DLD1 (cell line): ENCODE data around the gene NDUFA7.
"Not testable (repeated sequence)": the region's sequence is repeated elsewhere in the genome, so short reads cannot be mapped to it uniquely, and the experiment has no call there.

Experiments
- in situ Hi-C: cut with HindIII; loops from 2 replicates; pipeline ENCODE4 v1.10.0; 2017; ENCODE audit warnings: low sequenced_read_pairs

The NDUFA7 gene

DNA sequence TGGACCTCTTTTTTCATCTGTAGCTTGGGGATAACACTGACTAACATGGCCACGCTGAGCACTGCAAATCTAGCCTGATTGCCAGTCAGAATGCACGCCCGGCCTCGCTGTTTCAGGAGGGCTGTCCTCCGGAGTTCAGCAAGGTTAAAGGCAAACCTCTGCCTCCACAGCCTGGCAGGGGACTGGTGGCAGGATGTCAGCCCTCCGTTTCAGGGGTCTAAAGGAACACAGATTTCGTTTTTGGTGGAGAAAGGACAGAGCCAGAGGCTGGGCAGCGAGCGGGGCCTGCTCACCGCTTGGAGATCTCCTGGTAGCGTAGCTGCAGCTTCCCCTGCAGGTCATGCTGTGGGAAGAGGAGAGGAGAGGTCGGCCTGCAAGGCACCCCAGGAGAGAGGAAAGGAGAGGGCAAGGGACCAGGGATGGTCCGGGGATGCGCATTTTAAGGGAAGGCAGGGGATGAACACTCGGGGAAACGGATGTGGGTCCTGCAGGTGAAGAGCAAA is 560 bp downstream of the NDUFA7 start:
- in situ Hi-C loops, result no loop called here

DNA sequence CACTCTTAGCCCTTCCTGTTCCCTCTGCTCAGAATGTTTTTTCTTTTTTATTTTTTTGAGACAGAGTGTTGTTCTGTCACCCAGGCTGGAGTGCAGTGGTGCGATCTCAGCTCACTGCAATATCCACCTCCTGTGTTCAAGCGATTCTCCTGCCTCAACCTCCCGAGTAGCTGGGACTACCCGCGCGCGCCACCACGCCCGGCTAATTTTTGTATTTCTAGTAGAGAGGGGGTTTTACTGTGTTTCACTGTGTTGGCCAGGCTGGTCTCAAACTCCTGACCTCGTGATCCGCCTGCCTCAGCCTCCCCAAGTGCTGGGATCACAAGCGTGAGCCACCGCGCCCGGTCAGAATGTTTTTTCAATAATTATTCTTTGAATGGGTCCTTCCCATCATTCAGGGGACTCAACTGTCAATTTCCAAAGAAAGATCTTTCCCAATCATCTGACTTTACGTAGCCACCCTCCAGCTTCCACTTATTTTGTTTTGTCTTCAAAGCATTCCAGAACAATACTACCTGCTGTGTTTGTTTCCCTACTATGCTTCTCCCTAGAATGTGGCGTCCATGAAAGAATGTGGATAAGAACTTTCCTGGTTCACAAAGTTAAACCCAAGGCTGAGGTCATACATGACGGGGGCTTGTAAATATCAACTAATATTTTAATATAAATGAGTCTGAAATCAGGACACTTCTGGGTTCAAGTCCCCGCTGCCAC is 1.2 kb downstream of the NDUFA7 start:
- in situ Hi-C loops, result no loop called here

DNA sequence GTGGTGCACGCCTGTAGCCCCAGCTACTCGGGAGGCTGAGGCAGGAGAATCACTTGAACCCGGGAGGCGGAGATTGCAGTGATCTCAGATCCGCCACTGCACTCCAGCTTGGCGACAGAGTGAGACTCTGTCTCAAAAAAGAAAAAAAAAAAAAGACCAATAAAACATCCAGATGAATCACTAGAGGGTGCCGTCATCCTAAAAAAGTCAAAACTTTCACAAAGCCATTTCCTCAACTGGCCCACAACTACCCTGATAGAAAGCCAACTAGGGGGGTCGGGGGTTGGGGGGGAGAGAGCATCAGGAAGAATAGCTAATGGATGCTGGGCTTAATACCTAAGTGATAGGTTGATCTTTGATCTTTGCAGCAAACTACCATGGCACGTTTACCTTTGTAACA is 2.3 kb downstream of the NDUFA7 start:
- in situ Hi-C loops, result not testable (repeated sequence)

DNA sequence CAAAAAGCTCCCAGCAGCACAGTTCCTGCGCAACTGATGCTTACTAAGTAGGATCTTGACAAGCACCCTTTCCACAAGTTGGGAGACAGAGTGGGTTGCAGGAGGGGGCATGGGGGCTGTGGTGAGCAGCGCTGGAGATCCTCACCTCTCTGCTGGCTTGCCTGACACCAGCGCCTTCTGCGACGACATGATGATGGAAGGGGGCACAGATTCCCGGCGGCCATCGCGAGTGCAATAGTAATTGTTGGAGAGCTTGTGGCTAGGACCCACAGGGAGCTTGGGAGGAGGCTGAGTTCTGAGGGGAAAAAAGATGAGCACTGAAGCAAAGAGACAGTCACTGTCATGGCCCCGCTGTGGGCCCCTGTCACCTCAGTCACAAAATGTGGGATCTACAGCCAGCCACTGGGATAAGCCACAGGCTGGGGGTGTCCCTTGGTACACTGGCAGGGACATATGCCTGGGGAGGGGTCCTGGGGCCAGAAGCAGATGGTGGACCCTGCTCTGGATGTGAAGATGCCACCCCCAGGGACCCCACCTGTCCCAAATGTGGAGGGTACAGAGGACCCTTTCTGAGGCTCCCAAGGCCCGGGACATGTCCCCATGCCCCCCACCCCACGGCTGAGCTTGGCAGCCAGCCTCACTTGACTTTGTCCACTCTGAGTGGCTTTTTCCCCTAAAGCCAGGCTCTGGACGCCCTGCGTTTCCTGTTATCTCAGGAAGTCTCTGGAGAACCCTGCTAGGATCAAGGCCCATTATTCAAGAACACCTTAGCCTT is 4.6 kb downstream of the NDUFA7 start:
- in situ Hi-C loops, result no loop called here

DNA sequence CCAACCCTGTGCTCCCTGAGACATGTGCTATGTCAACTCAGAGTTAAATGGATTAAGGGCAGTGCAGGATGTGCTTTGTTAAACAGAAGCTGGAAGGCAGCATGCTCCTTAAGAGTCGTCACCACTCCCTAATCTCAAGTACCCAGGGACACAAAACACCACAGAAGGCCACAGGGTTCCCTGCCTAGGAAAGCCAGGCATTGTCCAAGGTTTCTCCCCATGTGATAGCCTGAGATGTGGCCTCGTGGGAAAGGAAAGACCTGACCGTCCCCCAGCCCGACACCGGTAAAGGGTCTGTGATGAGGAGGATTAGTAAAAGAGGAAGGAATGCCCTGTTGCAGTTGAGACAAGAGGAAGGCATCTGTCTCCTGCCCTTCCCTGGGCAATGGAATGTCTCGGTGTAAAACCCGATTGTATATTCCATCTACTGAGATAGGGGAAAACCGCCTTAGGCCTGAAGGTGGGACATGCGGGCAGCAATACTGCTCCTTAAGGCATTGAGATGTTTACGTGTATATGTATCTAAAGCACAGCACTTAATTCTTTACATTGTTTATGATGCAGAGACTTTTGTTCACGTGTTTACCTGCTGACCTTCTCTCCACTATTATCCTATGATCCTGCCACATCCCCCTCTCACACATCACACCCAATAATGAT is 6.1 kb downstream of the NDUFA7 start:
- in situ Hi-C loops, result not testable (repeated sequence)

DNA sequence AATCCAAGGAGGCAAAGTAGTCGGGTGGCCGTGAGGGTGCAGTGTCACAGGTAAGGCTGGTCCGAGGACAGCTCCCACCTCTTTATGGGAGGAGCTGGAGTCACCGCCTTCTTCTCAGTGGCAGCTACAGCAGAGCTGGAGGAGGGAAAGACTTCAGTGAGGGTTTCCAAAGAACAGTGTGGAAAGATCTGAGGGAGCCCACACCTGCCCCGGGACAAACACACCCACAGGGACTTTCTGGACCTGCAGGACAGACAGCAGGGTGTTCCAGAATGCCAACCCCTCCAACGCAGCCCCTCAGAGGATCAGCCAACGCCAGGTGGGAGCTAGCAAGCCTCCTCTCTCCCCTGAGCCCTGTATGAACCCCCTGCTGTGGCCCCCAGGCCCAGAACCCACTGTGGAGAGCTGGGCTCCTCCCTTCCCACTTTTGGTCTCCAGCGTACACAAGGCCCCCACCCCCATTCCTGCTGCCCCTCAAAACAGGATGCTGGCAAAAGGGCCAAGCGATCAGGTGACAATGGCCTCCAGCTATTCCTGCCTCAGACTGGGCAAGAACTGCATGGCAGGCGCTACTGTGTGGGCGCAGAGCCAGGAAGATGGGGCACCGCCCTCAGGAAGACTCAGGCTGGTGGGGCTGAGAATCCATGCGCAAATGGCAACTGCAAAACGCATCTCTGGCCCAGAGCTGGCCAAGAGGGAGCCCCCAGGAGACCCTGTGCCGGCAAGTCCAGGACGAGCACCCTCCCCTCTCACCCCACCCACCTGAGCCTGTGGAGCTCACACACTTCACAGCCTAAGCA is 9.5 kb downstream of the NDUFA7 start:
- in situ Hi-C loops, result no loop called here

DNA sequence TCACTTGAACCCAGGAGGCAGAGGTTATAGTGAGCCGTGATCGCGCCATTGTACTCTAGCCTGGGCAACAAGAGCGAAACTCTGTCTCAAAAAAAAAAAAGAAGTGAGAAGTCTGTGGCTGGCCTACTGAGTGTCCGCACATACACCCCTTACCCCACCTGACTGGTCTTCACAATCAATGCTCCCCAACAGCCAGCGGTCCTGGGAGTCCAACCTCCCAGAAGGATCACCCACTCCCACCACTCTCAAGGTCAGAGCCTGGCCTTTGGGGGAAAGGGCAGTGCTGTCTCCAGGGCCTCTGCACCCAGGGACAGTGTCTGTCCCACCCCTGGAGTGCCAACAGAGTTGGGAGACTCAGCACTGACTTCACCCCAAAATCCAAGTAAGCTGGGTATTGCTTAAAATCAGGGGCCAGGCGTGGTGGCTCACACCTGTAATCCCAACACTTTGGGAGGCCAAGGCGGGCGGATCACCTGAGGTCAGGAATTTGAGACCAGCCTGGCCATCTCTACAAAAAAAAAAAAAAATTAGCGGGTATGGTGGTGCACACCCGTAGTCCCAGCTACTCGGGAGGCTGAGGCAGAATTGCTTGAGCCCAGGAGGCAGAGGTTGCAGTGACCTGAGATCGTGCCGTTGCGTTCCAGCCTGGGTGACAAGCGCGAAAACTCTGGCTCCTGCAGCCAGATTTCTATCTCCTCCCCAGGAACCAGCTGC is 10.7 kb downstream of the NDUFA7 start:
- in situ Hi-C loops, result no loop called here

DNA sequence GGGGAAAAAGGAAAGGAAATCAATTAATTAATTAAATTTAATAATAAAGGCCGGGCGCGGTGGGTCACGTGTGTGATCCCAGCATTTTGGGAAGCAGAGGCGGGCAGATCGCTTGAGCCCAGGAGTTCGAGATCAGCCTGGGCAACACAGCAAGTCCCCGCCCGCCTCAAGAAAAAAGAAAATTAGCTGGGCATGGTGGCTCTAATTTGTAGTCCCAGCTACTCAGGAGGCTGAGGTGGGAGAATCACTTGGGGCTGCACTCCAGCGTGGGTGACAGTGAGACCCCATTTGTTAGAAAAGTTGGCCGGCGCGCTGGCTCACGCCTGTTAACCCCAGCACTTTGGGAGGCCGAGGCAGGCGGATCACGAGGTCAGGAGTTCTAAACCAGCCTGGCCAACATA is 12.3 kb downstream of the NDUFA7 start:
- in situ Hi-C loops, result no loop called here

DNA sequence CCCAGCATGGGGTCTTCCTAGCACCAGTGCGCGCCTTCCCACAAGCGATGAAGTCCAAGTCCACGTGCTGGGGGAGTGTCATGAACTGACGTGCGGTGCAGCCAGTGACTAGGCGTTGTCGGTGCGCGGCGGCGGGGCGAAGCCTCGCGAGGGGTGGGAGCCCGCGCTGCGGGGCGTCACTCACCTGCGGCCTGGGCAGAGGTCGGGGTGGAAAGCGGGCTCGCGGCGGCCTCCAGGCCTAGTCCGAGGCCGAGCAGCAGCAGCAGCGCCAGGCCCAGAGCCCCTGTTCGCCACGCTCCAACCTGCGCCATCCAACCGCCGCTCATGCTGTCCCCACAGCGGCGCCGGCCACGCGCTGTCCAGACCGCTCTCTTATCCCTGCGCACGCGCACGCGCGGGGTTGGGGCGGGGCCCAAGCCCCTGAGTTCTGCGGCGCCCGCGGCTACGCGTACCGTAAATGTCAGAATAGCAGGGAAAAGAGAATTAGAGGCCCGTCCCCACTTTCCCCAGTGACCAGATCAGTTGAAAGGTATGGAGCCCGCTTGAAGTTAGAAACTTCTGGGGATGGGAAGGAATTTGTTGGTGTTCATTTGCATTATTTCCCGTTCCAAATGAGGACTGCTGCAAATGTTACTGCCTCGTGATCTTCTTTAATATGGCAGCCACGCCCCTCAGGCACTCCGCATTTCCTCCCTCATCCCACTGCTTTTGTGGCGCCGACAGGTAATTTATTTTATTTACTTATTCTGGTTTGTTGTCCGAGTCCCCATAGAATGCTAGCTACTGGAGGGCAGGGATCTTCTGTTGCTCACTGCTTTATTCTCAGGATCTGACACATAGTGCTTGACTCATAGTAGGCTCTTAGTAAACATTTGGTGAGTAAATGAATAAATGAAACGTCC is 13.0 kb downstream of the NDUFA7 start, which contains the start of gene CD320:
Gene CD320 (minus strand): TSS at position 394 of the 902 bp plus-strand sequence. CDS start 68 bp downstream, at position 326.
- in situ Hi-C loops, result no loop called here

DNA sequence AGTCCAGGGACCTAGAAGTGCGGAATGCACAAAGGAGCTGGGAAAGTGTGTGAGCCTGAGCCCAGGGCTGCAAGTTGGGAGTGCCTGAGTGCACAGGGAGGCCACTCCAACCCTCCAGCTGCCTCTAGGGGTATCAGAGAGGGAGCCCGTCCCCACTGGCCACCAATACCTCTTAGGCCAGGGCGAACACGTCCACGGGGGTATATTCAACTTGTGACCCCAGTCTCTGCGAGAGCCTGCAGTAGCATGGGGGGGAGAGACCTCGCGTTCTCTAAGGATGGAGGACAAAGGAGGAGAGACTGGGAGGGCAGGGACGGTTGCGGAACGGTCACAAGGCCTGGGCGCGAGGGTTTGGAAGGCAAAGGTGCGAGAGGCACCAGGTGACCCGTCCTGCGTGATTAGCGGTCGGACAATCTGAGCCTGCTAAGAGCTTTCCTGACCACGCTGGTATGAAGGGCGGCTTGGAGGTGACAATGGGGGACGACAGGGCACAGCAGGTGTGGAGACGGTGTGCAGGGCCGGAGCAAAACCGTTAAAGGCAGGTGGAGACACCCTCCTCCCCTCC is 13.7 kb downstream of the NDUFA7 start:
- in situ Hi-C loops, result no loop called here

DNA sequence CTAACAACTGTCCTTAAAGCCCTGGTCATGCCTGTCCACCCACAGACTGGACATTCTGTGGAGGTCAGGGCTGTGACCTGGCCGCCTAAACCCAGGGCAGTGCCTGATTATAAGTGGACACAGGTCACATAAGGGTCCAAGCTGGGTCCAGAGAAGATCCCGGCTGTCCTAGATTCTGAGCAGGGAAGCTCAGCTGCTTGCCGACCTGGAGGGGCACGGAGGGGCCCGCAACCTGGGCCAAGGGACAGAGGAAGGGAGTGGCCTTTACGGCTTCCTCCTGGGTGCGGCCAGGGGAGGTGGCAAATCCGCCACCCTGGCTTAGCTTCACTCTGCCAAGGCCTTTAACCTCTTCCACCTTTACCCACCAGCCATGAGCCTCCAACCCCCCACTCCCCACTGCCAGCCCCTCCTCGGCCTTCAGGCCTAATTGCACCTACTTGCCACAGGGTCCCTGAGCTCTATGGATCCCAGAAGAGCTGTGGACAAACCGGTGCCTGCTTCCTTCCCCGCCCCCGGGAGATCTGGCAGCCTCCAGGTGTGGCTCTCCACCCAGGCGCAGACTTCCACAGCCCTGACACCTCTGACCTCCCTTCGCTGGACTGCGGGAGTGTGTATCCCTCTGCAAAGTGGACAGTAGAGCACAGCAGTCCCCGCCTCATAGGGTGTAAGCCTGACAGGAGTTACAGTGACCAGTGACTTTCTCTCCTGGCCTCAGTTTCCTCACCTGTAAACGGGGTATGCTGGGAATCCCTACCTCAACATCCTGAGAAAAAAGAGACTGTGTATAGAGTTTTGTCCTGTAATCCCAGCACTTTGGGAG is 14.7 kb downstream of the NDUFA7 start:
- in situ Hi-C loops, result no loop called here

DNA sequence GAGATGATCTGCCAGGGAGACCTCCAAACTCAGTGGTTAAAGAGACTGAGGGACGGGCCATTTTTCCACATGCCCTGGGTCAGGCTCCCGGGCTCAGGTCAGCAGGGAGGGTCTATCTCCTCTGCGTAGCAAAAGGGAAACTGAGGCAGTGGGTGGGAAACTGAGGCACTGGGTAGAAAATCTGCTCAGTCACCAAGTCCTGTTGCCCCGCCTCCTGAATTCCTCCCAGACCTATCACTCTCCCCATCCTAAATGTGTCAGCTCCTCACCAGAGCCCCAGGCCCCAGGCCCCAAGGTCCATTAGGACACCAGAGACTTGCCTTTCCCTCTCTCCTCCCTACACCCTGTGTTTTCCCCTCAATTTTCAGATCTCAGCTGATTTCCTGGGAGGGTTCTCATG is 15.4 kb downstream of the NDUFA7 start:
- in situ Hi-C loops, result no loop called here

DNA sequence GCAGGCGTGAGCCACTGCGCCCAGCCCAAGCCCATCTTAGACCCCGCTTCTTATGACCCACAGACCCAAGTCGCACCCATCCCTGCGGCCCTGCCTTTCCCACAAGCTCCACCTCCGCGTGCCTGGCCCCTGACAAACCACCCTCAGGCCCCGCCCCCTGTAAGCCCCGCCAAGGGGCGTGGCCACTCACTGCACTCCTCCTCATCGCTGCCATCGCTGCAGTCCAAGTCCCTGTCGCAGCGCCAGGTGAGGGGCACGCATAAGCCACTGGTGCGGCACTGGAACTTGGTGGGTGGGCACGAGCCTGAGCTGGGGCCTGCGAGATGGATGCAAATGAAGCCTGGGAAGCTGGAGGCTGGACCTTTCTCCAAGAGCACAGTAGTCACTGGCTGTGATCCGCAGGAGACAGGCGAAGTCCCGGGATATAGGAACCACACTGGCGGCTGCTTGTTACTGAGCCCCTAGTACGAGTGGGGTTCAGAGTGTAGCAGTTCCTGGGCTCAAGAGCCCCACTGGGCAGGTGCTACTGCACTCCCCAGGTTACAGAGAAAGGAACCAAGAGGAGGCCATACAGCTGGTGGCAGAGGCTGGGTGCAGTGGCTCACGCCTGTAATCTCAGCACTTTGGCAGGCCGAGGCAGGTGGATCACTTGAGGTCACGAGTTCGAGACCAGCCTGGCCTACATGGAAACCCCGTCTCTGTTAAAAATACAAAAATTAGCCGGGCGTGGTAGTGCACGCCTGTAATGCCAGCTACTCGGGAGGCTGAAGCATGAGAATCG is 16.1 kb downstream of the NDUFA7 start:
- in situ Hi-C loops, result no loop called here

DNA sequence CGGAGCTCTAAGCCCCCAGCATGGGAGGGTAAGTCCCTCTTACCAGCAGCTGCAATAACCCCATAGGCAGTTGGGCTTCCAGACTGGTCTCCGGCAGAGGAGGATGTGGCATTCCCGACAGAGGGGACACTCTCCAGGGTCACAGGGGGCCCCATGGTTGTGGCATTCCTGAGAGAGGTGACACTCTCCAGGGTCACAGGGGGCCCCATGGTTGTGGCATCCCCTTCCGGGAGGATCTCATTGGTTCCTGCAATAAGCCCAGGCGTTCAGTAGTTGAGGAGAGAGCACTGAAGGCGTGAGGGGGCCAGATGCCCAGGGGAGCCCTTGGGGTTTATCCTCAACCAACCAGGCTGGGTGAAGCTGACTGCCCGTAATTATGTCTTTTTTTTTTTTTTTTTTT is 18.4 kb downstream of the NDUFA7 start:
- in situ Hi-C loops, result no loop called here

DNA sequence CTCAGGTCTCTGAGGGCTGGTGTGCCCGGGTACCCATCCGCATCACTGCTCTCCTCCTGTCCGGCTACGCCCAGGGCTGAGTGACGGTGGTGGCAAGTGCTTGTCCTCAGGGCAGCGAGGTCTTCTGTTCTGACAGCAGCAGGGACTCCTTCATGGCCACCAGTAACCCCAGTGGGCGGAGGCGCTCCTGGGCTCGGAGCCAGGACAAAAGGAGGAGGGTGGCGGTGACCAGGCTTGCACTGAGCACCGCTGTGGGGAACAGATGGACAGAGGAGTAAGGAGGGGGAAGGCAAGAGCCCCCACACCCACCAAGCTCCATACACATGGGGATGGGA is 18.9 kb downstream of the NDUFA7 start:
- in situ Hi-C loops, result no loop called here

DNA sequence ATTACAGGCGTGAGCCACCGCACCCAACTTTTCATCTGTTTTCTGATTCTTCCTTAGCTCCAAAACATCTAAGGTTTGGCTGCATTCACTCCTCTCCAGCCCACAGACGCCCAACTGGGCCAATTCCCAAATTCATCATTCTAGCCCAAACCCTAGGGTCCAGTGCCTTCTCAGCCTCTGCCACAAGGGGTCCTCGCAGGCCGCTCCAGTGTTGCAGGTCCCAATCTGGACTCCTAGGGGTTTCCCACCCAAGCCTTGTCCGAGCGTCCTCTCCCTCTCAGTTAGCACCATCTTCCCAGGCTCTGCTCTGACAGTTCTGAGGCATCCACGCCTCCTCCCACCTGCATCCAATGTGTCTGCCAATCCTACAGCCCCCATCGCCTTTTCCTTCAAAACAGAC is 29.8 kb downstream of the NDUFA7 start:
- in situ Hi-C loops, result not testable (repeated sequence)

DNA sequence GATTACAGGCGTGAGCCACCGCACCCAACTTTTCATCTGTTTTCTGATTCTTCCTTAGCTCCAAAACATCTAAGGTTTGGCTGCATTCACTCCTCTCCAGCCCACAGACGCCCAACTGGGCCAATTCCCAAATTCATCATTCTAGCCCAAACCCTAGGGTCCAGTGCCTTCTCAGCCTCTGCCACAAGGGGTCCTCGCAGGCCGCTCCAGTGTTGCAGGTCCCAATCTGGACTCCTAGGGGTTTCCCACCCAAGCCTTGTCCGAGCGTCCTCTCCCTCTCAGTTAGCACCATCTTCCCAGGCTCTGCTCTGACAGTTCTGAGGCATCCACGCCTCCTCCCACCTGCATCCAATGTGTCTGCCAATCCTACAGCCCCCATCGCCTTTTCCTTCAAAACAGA is 44.7 kb downstream of the NDUFA7 start:
- in situ Hi-C loops, result not testable (repeated sequence)
